Spleen (tissue), 11 donors: ENCODE data around the gene HABP2. TPM values are rescaled to one million over a fixed set of nuclear protein-coding genes. Genes with fewer than 3 reads are reported as not detected.

Experiments
- DNase-seq: peaks from one replicate; pipeline ENCODE4 v3.0.0-alpha.2; 2020
- H3K27ac ChIP-seq, 8 donors: fragments of 200-600 bp; sonication (generic) in 7 of 8; 1 replicate in 4 of 8; 2 replicates in 4 of 8; pipeline versions ENCODE4 v1.5.0 to v1.8.0; 2016 to 2021; ENCODE audit warnings: inconsistent platforms in 4 of 8, mild to moderate bottlenecking in 4 of 8, moderate library complexity in 1 of 8
- H3K27me3 ChIP-seq, 7 donors: fragments of 200-600 bp; sonication (generic) in 6 of 7; replicated peaks in 1 of 7; 1 replicate in 4 of 7; 2 replicates in 3 of 7; pipeline versions ENCODE4 v1.5.0 to v1.8.0; 2016 to 2021; ENCODE audit warnings: inconsistent platforms in 3 of 7, mild to moderate bottlenecking in 1 of 7
- H3K36me3 ChIP-seq, 6 donors: fragments of 200-600 bp; sonication (generic) in 5 of 6; 1 replicate in 4 of 6; 2 replicates in 2 of 6; pipeline versions ENCODE4 v1.5.0 to v1.8.0; 2016 to 2021; ENCODE audit warnings: inconsistent platforms in 2 of 6
- H3K4me1 ChIP-seq, 6 donors: fragments of 200-600 bp; sonication (generic) in 5 of 6; 1 replicate in 3 of 6; 2 replicates in 3 of 6; pipeline versions ENCODE4 v1.5.0 to v1.8.0; 2016 to 2021; ENCODE audit warnings: inconsistent platforms in 3 of 6
- H3K4me3 ChIP-seq, 8 donors: fragments of 200-600 bp; sonication (generic) in 7 of 8; 1 replicate in 4 of 8; 2 replicates in 4 of 8; pipeline versions ENCODE4 v1.5.0 to v1.8.0; 2016 to 2021; ENCODE audit warnings: inconsistent platforms in 4 of 8, mild to moderate bottlenecking in 4 of 8, moderate library complexity in 2 of 8
- H3K9me3 ChIP-seq, 8 donors: fragments of 200-600 bp; sonication (generic) in 7 of 8; 1 replicate in 4 of 8; 2 replicates in 4 of 8; pipeline versions ENCODE4 v1.5.0 to v1.8.0; 2016 to 2021; ENCODE audit warnings: inconsistent platforms in 4 of 8
- POLR2A ChIP-seq, 3 donors: fragments of 450-650 bp; IDR thresholded peaks; one replicate each; pipeline ENCODE4 v1.5.1; 2017; ENCODE audit warnings: antibody characterized with exemption in 3 of 3, mild to moderate bottlenecking in 1 of 3
- POLR2AphosphoS5 ChIP-seq, 3 donors: sonication (generic); formaldehyde crosslinking; IDR thresholded peaks; one replicate each; pipeline ENCODE4 v1.5.1; 2017; ENCODE audit warnings: antibody characterized with exemption in 3 of 3
- WGBS, 5 donors: extraction: QIAGEN DNeasy Blood & Tissue Kit in 3 of 5; methylation state at CpG; one replicate each; pipeline versions ENCODE4 v1.1.5 to v1.1.7; 2013 to 2018; 5-methylcytosine and 5-hydroxymethylcytosine counted together
- intact Hi-C: fragments of 100-400 bp; cut with DNase I; formaldehyde crosslinking; loops from one replicate; pipeline ENCODE4 v1.15.0; 2023; ENCODE audit warnings: low total_unique reads
- polyA plus RNA-seq, 3 donors: library from polyadenylated mRNA; stranded (reverse); fragments of 200-250 nt; gene quantifications; one replicate each; pipeline ENCODE4 v1.2.1, GENCODE V29; 2013
- total RNA-seq, 7 donors: library from RNA; depleted of rRNA in 3 of 7; stranded (reverse); fragments of >200 nt in 3 of 7; fragmentation: NEBNext Ultra II Directional in 4 of 7; extraction: Animal tissue kit (Norgen Biotek cat#: 25700) in 4 of 7; gene quantifications; one replicate each; pipeline versions ENCODE4 v1.1.0 to v1.2.1, GENCODE V29; 2016 to 2021
- TF ChIP-seq, protein P1 (sequence below), 11 experiments: fragments of 200-600 bp in 7 of 11; fragments of 450-650 bp in 4 of 11; sonication (generic) in 4 of 11; IDR thresholded peaks in 8 of 11; conservative IDR thresholded peaks in 3 of 11; 1 replicate in 7 of 11; 2 replicates in 4 of 11; pipeline versions ENCODE4 v1.4.0 to v1.8.0; 2016 to 2021; ENCODE audit warnings: antibody characterized with exemption in 11 of 11, inconsistent platforms in 4 of 11, mild to moderate bottlenecking in 1 of 11
- donor health status: healthy with polysubstance abuse.
- donor health status: DM: no; HTN: no; CAD: no; lungs with moderate emphysema.
- donor health status: DM: no; HTN: no; CAD: no.
- donor health status: Bipolar disorder and iron deficiency.
- donor health status: healthy.
- donor health status: DM: no; HTN: no; CAD: no.
- donor health status: DM: yes; HTN: yes; CAD: no.

HABP2 gene
- total and polyA plus RNA-seq, 10 donors: not detected

- 90 to 94% (median 90%) methylated on average over 5 of the region's 5 CpGs for WGBS, 5 donors
- Histone ChIP-seq H3K27me3 (peaks cover 0 to 10% (median 0%) of the 10 kb centered on the region in 7 donors), H3K4me3 (no peak overlapping the region), H3K27ac (no peak overlapping the region), H3K9me3 (peaks cover 0 to 11% (median 5%) of the 10 kb centered on the region in 8 donors), H3K36me3 (no peaks in the 10 kb centered on the region), H3K4me1 (no peaks in the 10 kb centered on the region)
- DNase-seq: no peak
- intact Hi-C loops: no loop called here
- TF ChIP-seq POLR2AphosphoS5 (IDR thresholded peaks at IDR 0.05) (no peak), POLR2A (IDR thresholded peaks at IDR 0.05) (no peak)
- TF ChIP-seq, protein P1, sequence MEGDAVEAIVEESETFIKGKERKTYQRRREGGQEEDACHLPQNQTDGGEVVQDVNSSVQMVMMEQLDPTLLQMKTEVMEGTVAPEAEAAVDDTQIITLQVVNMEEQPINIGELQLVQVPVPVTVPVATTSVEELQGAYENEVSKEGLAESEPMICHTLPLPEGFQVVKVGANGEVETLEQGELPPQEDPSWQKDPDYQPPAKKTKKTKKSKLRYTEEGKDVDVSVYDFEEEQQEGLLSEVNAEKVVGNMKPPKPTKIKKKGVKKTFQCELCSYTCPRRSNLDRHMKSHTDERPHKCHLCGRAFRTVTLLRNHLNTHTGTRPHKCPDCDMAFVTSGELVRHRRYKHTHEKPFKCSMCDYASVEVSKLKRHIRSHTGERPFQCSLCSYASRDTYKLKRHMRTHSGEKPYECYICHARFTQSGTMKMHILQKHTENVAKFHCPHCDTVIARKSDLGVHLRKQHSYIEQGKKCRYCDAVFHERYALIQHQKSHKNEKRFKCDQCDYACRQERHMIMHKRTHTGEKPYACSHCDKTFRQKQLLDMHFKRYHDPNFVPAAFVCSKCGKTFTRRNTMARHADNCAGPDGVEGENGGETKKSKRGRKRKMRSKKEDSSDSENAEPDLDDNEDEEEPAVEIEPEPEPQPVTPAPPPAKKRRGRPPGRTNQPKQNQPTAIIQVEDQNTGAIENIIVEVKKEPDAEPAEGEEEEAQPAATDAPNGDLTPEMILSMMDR (IDR thresholded peaks at IDR 0.05 in 8 of 11, conservative IDR thresholded peaks at IDR 0.05 in 3 of 11): no peak
Measured at GRCh38 chr10:113630929-113631533, 78.2 kb downstream of the HABP2 start.

GRCh38 chr10:113631684-113632367, 79.0 kb downstream of the HABP2 start:
- Histone ChIP-seq H3K9me3 (peaks cover 0 to 11% (median 5%) of the 10 kb centered on the region in 8 donors), H3K27me3 (peaks cover 0 to 12% (median 0%) of the 10 kb centered on the region in 7 donors), H3K27ac (no peak overlapping the region), H3K4me3 (no peak overlapping the region), H3K36me3 (no peaks in the 10 kb centered on the region), H3K4me1 (no peaks in the 10 kb centered on the region)
- DNase-seq: no peak
- TF ChIP-seq POLR2AphosphoS5 (IDR thresholded peaks at IDR 0.05): no peak
- TF ChIP-seq, protein P1 (IDR thresholded peaks at IDR 0.05 in 8 of 11, conservative IDR thresholded peaks at IDR 0.05 in 3 of 11): no peak
- TF ChIP-seq POLR2A (IDR thresholded peaks at IDR 0.05): no peak
- 77 to 83% (median 81%) methylated on average over 6 of the region's 6 CpGs for WGBS, 5 donors
- intact Hi-C loops: no loop called here

Other genes starting within 250 kb of the HABP2 start
- gene NRAP, start 111.0 kb downstream of the HABP2 start, total RNA-seq: under 1 TPM in 1 of 7 donors, not detected in 6; 0.13 TPM
- under 1 TPM; 0.03 to 0.04 (median 0.03) TPM for gene NRAP, start 111.0 kb downstream of the HABP2 start, polyA plus RNA-seq
- 10 to 100 TPM; 16.5 to 27.3 (median 21.3) TPM for gene CASP7, start 126.9 kb downstream of the HABP2 start, total RNA-seq
- gene CASP7, start 126.9 kb downstream of the HABP2 start, polyA plus RNA-seq: 10 to 100 TPM; 10.4 to 15.9 (median 14.0) TPM
- not detected for gene PLEKHS1, start 198.6 kb downstream of the HABP2 start, total RNA-seq
- gene PLEKHS1, start 198.6 kb downstream of the HABP2 start, polyA plus RNA-seq: under 1 TPM; 0.02 to 0.07 (median 0.03) TPM